Limb (tissue), 2 donors: ENCODE data around the gene HSDL1.
A peak's percentile ranks its signal among the peaks of the same experiment; 100 is the strongest.

ENCODE experiments used
- DNase-seq, 2 donors: peaks; one replicate each; pipeline ENCODE4 v3.0.0-alpha.2; 2016; ENCODE audit errors: extremely low spot score in 2 of 2

Gene HSDL1

GRCh38 chr16:84176192-84177053, 31.4 kb upstream of the HSDL1 start:
- DNase-seq = no peak

GRCh38 chr16:84175350-84176081, 30.5 kb upstream of the HSDL1 start:
- peak; percentile 17 to 68 for DNase-seq

- DNase-seq = no peak
These were observed 29.4 kb upstream of the HSDL1 start for GRCh38 chr16:84174396-84174795.

- no peak for DNase-seq
These were observed 24.9 kb upstream of the HSDL1 start for GRCh38 chr16:84169765-84170310.

- DNase-seq = no peak
These were observed 22.1 kb upstream of the HSDL1 start for GRCh38 chr16:84166796-84167695.

- DNase-seq = no peak
These were observed 20.8 kb upstream of the HSDL1 start for GRCh38 chr16:84165746-84166145.

GRCh38 chr16:84161801-84162200, 16.8 kb upstream of the HSDL1 start:
- DNase-seq = no peak

- no peak for DNase-seq
These were observed 16.1 kb upstream of the HSDL1 start for GRCh38 chr16:84161037-84161436.

GRCh38 chr16:84159800-84160199, 14.8 kb upstream of the HSDL1 start:
- DNase-seq = no peak

GRCh38 chr16:84159007-84159406, 14.0 kb upstream of the HSDL1 start:
- DNase-seq = no peak

GRCh38 chr16:84156342-84156784, 11.4 kb upstream of the HSDL1 start:
- no peak for DNase-seq

- DNase-seq = no peak
These were observed 10.8 kb upstream of the HSDL1 start for GRCh38 chr16:84155771-84156170.

GRCh38 chr16:84155226-84155625, 10.2 kb upstream of the HSDL1 start:
- DNase-seq = no peak

- DNase-seq = no peak
These were observed 8.8 kb upstream of the HSDL1 start for GRCh38 chr16:84153660-84154214.

GRCh38 chr16:84150926-84151325, 5.9 kb upstream of the HSDL1 start:
- DNase-seq = no peak

- DNase-seq = peak in 1 of 2 donors; percentile 53
These were observed 643 bp downstream of the HSDL1 start for GRCh38 chr16:84144209-84144858.

GRCh38 chr16:84143784-84144199, 1.2 kb downstream of the HSDL1 start:
- no peak for DNase-seq

- no peak for DNase-seq
These were observed 1.9 kb downstream of the HSDL1 start for GRCh38 chr16:84143081-84143480.

- no peak for DNase-seq
These were observed 3.8 kb downstream of the HSDL1 start for GRCh38 chr16:84141143-84141670.

- no peak for DNase-seq
These were observed 5.2 kb downstream of the HSDL1 start for GRCh38 chr16:84139628-84140258.
